Ascending aorta (tissue), 2 donors: ENCODE data around the gene SLC2A5. TPM values are rescaled to one million over a fixed set of nuclear protein-coding genes. Genes with fewer than 3 reads are reported as not detected.
A peak's percentile ranks its signal among the peaks of the same experiment; 100 is the strongest.

Source experiments
- DNase-seq, 2 donors: peaks; one replicate each; pipeline ENCODE4 v3.0.0-alpha.2; 2019; ENCODE audit warnings: low spot score in 2 of 2
- H3K27ac ChIP-seq, 2 donors: fragments of 200-600 bp; sonication (generic); one replicate each; pipeline ENCODE4 v1.5.1; 2016 to 2017; ENCODE audit warnings: mild to moderate bottlenecking in 1 of 2
- H3K27me3 ChIP-seq: fragments of 200-600 bp; sonication (generic); one replicate; pipeline ENCODE4 v1.5.1; 2017
- H3K36me3 ChIP-seq, 2 donors: fragments of 200-600 bp; sonication (generic); one replicate each; pipeline ENCODE4 v1.5.1; 2016
- H3K4me1 ChIP-seq, 2 donors: fragments of 200-600 bp; sonication (generic); one replicate each; pipeline ENCODE4 v1.5.1; 2016 to 2017; ENCODE audit warnings: mild to moderate bottlenecking in 1 of 2
- H3K4me3 ChIP-seq, 2 donors: fragments of 200-600 bp; sonication (generic); one replicate each; pipeline ENCODE4 v1.5.1; 2016 to 2017; ENCODE audit warnings: mild to moderate bottlenecking in 1 of 2
- H3K9me3 ChIP-seq, 2 donors: fragments of 200-600 bp; sonication (generic); one replicate each; pipeline ENCODE4 v1.5.1; 2016
- CTCF ChIP-seq, 3 experiments: fragments of 200-600 bp in 2 of 3; fragments of 450-650 bp in 1 of 3; sonication (generic) in 2 of 3; IDR thresholded peaks; one replicate each; pipeline ENCODE4 v1.5.1; 2016 to 2019; ENCODE audit warnings: antibody characterized with exemption in 3 of 3, mild to moderate bottlenecking in 1 of 3, moderate library complexity in 1 of 3
- intact Hi-C: fragments of 100-400 bp; cut with DNase I; formaldehyde crosslinking; loops from one replicate; pipeline ENCODE4 v1.15.1; 2023
- total RNA-seq: library from RNA; depleted of rRNA; stranded (reverse); fragments of >200 nt; gene quantifications from one replicate; pipeline ENCODE4 v1.1.0, GENCODE V29; 2016

SLC2A5 gene
- total RNA-seq, 1 donor from 2014 or later = 13.9 TPM

- Histone ChIP-seq H3K4me3 (no peak overlapping the region), H3K9me3 (no peaks in the 10 kb centered on the region), H3K27ac (no peak overlapping the region), H3K27me3 (no peaks in the 10 kb centered on the region), H3K4me1 (peaks cover 0 to 10% of the 10 kb centered on the region in 2 donors), H3K36me3 (no peaks in the 10 kb centered on the region)
- intact Hi-C loops = no loop called here
- DNase-seq = peak; percentile 50 to 72
- no peak for TF ChIP-seq CTCF (IDR thresholded peaks at IDR 0.05)
Measured at GRCh38 chr1:9066945-9067807, 2.3 kb downstream of the SLC2A5 start.

- Histone ChIP-seq H3K4me1 (peaks cover 0 to 15% of the 10 kb centered on the region in 2 donors), H3K27me3 (no peaks in the 10 kb centered on the region), H3K27ac (no peak overlapping the region), H3K36me3 (no peaks in the 10 kb centered on the region), H3K4me3 (no peak overlapping the region), H3K9me3 (no peaks in the 10 kb centered on the region)
- intact Hi-C loops = no loop called here
- DNase-seq = no peak
- no peak for TF ChIP-seq CTCF (IDR thresholded peaks at IDR 0.05)
Measured at GRCh38 chr1:9065213-9065751, 4.2 kb downstream of the SLC2A5 start.

- Histone ChIP-seq H3K27ac (no peak overlapping the region), H3K9me3 (no peaks in the 10 kb centered on the region), H3K4me3 (no peak overlapping the region), H3K4me1 (peaks cover 0 to 8% of the 10 kb centered on the region in 2 donors), H3K27me3 (no peaks in the 10 kb centered on the region), H3K36me3 (no peaks in the 10 kb centered on the region)
- intact Hi-C loops = no loop called here
- TF ChIP-seq CTCF (IDR thresholded peaks at IDR 0.05) = no peak
- no peak for DNase-seq
Measured at GRCh38 chr1:9062846-9063245, 6.6 kb downstream of the SLC2A5 start.

- Histone ChIP-seq H3K4me3 (no peak overlapping the region), H3K9me3 (no peaks in the 10 kb centered on the region), H3K36me3 (no peaks in the 10 kb centered on the region), H3K27ac (no peak overlapping the region), H3K4me1 (peaks cover 0 to 8% of the 10 kb centered on the region in 2 donors), H3K27me3 (no peaks in the 10 kb centered on the region)
- intact Hi-C loops = no loop called here
- TF ChIP-seq CTCF (IDR thresholded peaks at IDR 0.05) = no peak
- no peak for DNase-seq
Measured at GRCh38 chr1:9062021-9062471, 7.4 kb downstream of the SLC2A5 start.

GRCh38 chr1:9061252-9061960, 8.0 kb downstream of the SLC2A5 start:
- H3K4me3 ChIP-seq = no peak overlapping the region
- H3K9me3 ChIP-seq = no peaks in the 10 kb centered on the region
- no peak for TF ChIP-seq CTCF (IDR thresholded peaks at IDR 0.05)
- H3K36me3 ChIP-seq = no peaks in the 10 kb centered on the region
- H3K27ac ChIP-seq = no peak overlapping the region
- peaks cover 0 to 8% of the 10 kb centered on the region in 2 donors for H3K4me1 ChIP-seq
- DNase-seq = no peak
- intact Hi-C loops = no loop called here
- H3K27me3 ChIP-seq = no peaks in the 10 kb centered on the region
